ENCODE data around the gene SPSB4.
A peak's percentile ranks its signal among the peaks of the same experiment; 100 is the strongest.

The SPSB4 gene

DNA sequence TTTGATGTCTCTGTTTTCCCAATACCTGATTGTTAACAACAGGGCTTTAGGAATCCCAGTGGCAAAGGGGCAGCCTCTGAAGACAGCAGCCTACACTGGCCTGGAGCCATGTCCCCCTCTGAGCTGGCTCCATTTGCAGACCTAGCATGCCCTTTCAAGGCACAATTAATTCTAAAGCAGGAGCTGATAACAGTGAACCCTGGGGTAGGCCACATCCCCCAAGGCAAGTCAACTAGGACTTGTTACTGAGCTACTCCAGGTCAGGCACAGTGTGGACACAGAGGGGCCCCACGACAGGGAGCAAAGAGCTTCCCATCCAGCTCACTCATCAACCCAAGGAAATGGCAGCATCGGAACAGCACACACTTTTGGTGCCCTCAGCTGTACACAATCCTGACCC, 51.9 kb downstream of the SPSB4 start:
- Histone ChIP-seq H2BK12ac (ENCODE audit: low read length) (no peak overlapping the region), H3K27ac (replicated peaks; ENCODE audit: low read length) (no peak overlapping the region)
- WGBS, 2 donors (ENCODE audit: extremely low coverage in 2 of 2, insufficient read length in 2 of 2, insufficient replicate concordance in 1 of 2), result no CpG with 5 or more reads among the region's 2 CpGs

DNA sequence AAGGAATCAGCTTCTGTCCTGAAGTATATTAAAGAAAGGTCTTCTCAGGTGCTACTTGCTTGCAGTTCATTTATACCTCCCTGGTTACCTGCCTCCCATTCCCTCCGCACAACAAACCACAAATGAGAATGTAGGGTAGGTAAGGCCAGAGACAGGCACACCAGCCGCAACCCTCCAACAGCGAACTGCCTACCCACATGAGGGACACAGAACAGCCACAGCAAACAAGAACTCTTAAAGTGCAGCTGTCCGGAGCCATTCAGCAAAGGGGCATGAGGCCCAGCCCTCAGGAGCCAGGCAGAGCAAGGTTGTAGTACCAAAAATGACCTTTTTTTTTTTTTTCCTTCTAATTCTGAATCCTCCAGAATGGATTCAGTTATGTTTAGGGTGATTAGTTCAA, 52.4 kb downstream of the SPSB4 start:
- peaks cover 2% of the 10 kb centered on the region for H3K79me1 ChIP-seq (ENCODE audit: low read depth, low read length)
- H4K91ac ChIP-seq (ENCODE audit: low read depth, low read length, poor library complexity), result no peak overlapping the region
- no peak overlapping the region for H2AFZ ChIP-seq (ENCODE audit: low read length)
- no peak overlapping the region for H3K9ac ChIP-seq (ENCODE audit: low read depth, low read length, poor library complexity)
- H3K4ac ChIP-seq (ENCODE audit: low read length), result no peak overlapping the region
- DNase-seq (ENCODE audit: low spot score), result no peak
- H3K36me3 ChIP-seq (replicated peaks in 1 of 2; ENCODE audit: control insufficient read depth in 2 of 2, insufficient read depth in 2 of 2, low read length in 2 of 2), result peaks cover 0 to 87% of the 10 kb centered on the region in 2 donors
- no CpG with 5 or more reads among the region's 4 CpGs for WGBS, 2 donors (ENCODE audit: extremely low coverage in 2 of 2, insufficient read length in 2 of 2, insufficient replicate concordance in 1 of 2)
- no peak overlapping the region for H3K18ac ChIP-seq (ENCODE audit: low read length)
- no peak overlapping the region for H3K4me2 ChIP-seq (ENCODE audit: insufficient read depth, low read length, poor library complexity, severe bottlenecking)
- no peak overlapping the region for H2BK12ac ChIP-seq (ENCODE audit: low read length)
- H2BK15ac ChIP-seq (ENCODE audit: low read length), result no peak overlapping the region
- no peak overlapping the region for H2BK5ac ChIP-seq (ENCODE audit: low read length)
- H3K4me3 ChIP-seq (ENCODE audit: low read length in 2 of 2), result no peak overlapping the region
- H3K27ac ChIP-seq (replicated peaks; ENCODE audit: low read length), result no peak overlapping the region
- H3K9me3 ChIP-seq (replicated peaks in 1 of 2; ENCODE audit: control insufficient read depth in 2 of 2, insufficient read depth in 1 of 2, low read depth in 1 of 2, low read length in 2 of 2), result peaks cover 0 to 26% of the 10 kb centered on the region in 2 donors
- H3K14ac ChIP-seq (ENCODE audit: low read length), result no peak overlapping the region
- no peak overlapping the region for H2AK5ac ChIP-seq (ENCODE audit: low read depth, low read length)
- no peaks in the 10 kb centered on the region for H3K27me3 ChIP-seq (ENCODE audit: control insufficient read depth in 3 of 3, insufficient read depth in 3 of 3, low read depth in 1 of 3, low read length in 3 of 3)
- no peak overlapping the region for H3K23ac ChIP-seq (ENCODE audit: low read depth, low read length, poor library complexity)
- H3K4me1 ChIP-seq (ENCODE audit: control insufficient read depth in 2 of 2, insufficient read depth in 1 of 2, low read depth in 1 of 2, low read length in 2 of 2), result peaks cover 19 to 21% of the 10 kb centered on the region in 2 donors
- H2BK120ac ChIP-seq (ENCODE audit: low read depth, low read length), result no peak overlapping the region
- H4K8ac ChIP-seq (ENCODE audit: low read depth, low read length), result no peak overlapping the region

More for the DNA sequence above, 51.9 kb downstream of the SPSB4 start:
- no peak overlapping the region for H3K4ac ChIP-seq (ENCODE audit: low read length)
- no peak overlapping the region for H2BK5ac ChIP-seq (ENCODE audit: low read length)
- peaks cover 0 to 86% of the 10 kb centered on the region in 2 donors for H3K36me3 ChIP-seq (replicated peaks in 1 of 2; ENCODE audit: control insufficient read depth in 2 of 2, insufficient read depth in 2 of 2, low read length in 2 of 2)
- no peak overlapping the region for H2BK15ac ChIP-seq (ENCODE audit: low read length)
- no peak overlapping the region for H2BK120ac ChIP-seq (ENCODE audit: low read depth, low read length)
- no peak overlapping the region for H3K14ac ChIP-seq (ENCODE audit: low read length)
- no peak overlapping the region for H2AFZ ChIP-seq (ENCODE audit: low read length)
- no peak overlapping the region for H3K18ac ChIP-seq (ENCODE audit: low read length)
- H3K23ac ChIP-seq (ENCODE audit: low read depth, low read length, poor library complexity), result no peak overlapping the region
- peak overlapping the region; percentile 11 for H2AK5ac ChIP-seq (ENCODE audit: low read depth, low read length)
- peaks cover 0 to 29% of the 10 kb centered on the region in 2 donors for H3K9me3 ChIP-seq (replicated peaks in 1 of 2; ENCODE audit: control insufficient read depth in 2 of 2, insufficient read depth in 1 of 2, low read depth in 1 of 2, low read length in 2 of 2)
- no peak overlapping the region for H3K4me2 ChIP-seq (ENCODE audit: insufficient read depth, low read length, poor library complexity, severe bottlenecking)
- peaks cover 19 to 21% of the 10 kb centered on the region in 2 donors for H3K4me1 ChIP-seq (ENCODE audit: control insufficient read depth in 2 of 2, insufficient read depth in 1 of 2, low read depth in 1 of 2, low read length in 2 of 2)
- no peak overlapping the region for H4K8ac ChIP-seq (ENCODE audit: low read depth, low read length)
- H3K27me3 ChIP-seq (ENCODE audit: control insufficient read depth in 3 of 3, insufficient read depth in 3 of 3, low read depth in 1 of 3, low read length in 3 of 3), result no peaks in the 10 kb centered on the region
- peaks cover 2% of the 10 kb centered on the region for H3K79me1 ChIP-seq (ENCODE audit: low read depth, low read length)
- no peak overlapping the region for H3K4me3 ChIP-seq (ENCODE audit: low read length in 2 of 2)
- peak overlapping the region; percentile 17 for H3K9ac ChIP-seq (ENCODE audit: low read depth, low read length, poor library complexity)
- DNase-seq (ENCODE audit: low spot score), result no peak
- H4K91ac ChIP-seq (ENCODE audit: low read depth, low read length, poor library complexity), result no peak overlapping the region

DNA sequence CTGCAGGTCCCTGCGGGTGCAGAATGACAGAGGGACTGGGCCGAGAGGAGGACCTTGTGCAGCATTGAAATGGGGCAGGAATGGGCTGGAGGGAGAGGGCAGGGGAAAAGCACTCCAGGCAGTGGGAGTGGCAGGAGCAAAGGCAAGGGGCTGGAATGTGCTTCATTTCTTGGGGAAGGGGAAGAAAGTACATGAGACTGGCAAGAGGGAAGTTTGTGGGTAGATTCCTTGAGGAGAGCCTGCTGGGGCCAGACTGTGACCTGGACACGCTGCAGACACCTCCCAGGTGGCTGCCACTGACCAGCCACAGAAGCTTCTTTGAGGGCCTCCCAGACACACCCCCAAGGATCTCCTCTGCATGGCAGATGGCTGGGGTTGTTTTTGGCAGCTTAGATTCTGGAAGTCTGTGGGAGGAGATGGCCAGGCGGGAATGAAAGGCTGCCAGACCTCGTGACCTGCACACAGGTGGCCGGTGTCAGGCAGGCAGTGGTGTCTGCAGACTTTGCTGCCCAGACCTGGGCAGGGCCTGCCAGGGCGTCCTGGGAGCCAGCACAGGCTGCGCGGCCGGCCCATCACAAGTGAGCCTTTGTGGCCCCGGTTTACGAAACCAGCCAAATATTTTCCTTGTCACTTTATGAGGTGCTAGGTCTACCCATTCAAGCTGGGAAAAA, 53.1 kb downstream of the SPSB4 start:
- no peak for DNase-seq (ENCODE audit: low spot score)

DNA sequence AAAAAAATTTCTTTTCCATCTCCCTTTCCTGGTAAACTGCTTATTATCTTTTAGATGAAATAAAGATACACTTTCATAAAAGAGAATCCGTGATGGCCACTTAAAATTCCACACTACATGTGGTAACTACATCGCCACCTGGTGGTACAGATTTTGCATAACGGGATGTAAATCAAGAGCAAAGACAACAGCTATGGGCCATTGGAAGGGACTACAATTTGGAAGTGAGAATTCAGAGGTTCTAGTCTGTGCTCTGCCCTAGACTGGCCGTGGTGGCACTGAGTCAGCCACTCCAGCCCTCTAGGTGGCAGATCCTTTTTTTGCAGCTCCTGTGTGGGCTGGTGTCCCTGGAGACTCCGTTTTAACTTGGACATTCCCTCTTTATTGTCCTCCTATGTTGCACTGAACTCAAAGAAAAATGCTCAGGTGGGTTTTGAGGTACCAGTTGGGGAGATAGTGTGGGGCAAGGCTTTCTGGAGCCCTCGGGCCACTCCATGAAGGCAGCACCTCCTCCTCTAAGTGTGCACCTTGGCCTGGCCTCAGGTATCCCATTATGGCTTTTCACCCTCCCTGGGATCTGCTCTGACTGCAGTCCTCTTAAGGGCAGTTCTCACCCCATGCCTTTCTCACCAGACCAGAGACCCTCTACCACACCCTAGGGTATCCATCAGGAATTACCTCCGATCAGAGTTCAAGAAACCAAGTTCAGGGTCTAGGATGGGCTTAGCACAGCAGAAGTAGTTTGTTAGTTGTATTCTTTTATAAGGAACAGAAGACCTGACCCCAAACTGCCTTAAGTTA, 54.9 kb downstream of the SPSB4 start:
- no peak overlapping the region for H2BK12ac ChIP-seq (ENCODE audit: low read length)
- no peak overlapping the region for H4K91ac ChIP-seq (ENCODE audit: low read depth, low read length, poor library complexity)
- no peak overlapping the region for H3K14ac ChIP-seq (ENCODE audit: low read length)
- no peak overlapping the region for H3K18ac ChIP-seq (ENCODE audit: low read length)
- H3K36me3 ChIP-seq (replicated peaks in 1 of 2; ENCODE audit: control insufficient read depth in 2 of 2, insufficient read depth in 2 of 2, low read length in 2 of 2), result peaks cover 0 to 88% of the 10 kb centered on the region in 2 donors
- no peak overlapping the region for H2AK5ac ChIP-seq (ENCODE audit: low read depth, low read length)
- peaks cover 7 to 28% of the 10 kb centered on the region in 2 donors for H3K9me3 ChIP-seq (replicated peaks in 1 of 2; ENCODE audit: control insufficient read depth in 2 of 2, insufficient read depth in 1 of 2, low read depth in 1 of 2, low read length in 2 of 2)
- H3K4ac ChIP-seq (ENCODE audit: low read length), result no peak overlapping the region
- no peaks in the 10 kb centered on the region for H3K27me3 ChIP-seq (ENCODE audit: control insufficient read depth in 3 of 3, insufficient read depth in 3 of 3, low read depth in 1 of 3, low read length in 3 of 3)
- no peak overlapping the region for H3K4me2 ChIP-seq (ENCODE audit: insufficient read depth, low read length, poor library complexity, severe bottlenecking)
- no peak overlapping the region for H2BK120ac ChIP-seq (ENCODE audit: low read depth, low read length)
- H3K4me3 ChIP-seq (ENCODE audit: low read length in 2 of 2), result no peak overlapping the region
- DNase-seq (ENCODE audit: low spot score), result peak; percentile 80
- H2BK5ac ChIP-seq (ENCODE audit: low read length), result no peak overlapping the region
- H4K8ac ChIP-seq (ENCODE audit: low read depth, low read length), result no peak overlapping the region
- H2AFZ ChIP-seq (ENCODE audit: low read length), result no peak overlapping the region
- no peak overlapping the region for H2BK15ac ChIP-seq (ENCODE audit: low read length)
- no peak overlapping the region for H3K9ac ChIP-seq (ENCODE audit: low read depth, low read length, poor library complexity)
- peaks cover 19 to 21% of the 10 kb centered on the region in 2 donors for H3K4me1 ChIP-seq (ENCODE audit: control insufficient read depth in 2 of 2, insufficient read depth in 1 of 2, low read depth in 1 of 2, low read length in 2 of 2)
- peaks cover 2% of the 10 kb centered on the region for H3K79me1 ChIP-seq (ENCODE audit: low read depth, low read length)
- no peak overlapping the region for H3K27ac ChIP-seq (replicated peaks; ENCODE audit: low read length)
- H3K23ac ChIP-seq (ENCODE audit: low read depth, low read length, poor library complexity), result no peak overlapping the region
- no CpG with 5 or more reads among the region's 7 CpGs for WGBS, 2 donors (ENCODE audit: extremely low coverage in 2 of 2, insufficient read length in 2 of 2, insufficient replicate concordance in 1 of 2)

More for the DNA sequence above, 53.1 kb downstream of the SPSB4 start:
- no peaks in the 10 kb centered on the region for H3K27me3 ChIP-seq (ENCODE audit: control insufficient read depth in 3 of 3, insufficient read depth in 3 of 3, low read depth in 1 of 3, low read length in 3 of 3)
- H2AK5ac ChIP-seq (ENCODE audit: low read depth, low read length), result peak overlapping the region; percentile 1
- peak overlapping the region; percentile 18 for H3K4me2 ChIP-seq (ENCODE audit: insufficient read depth, low read length, poor library complexity, severe bottlenecking)
- no peak overlapping the region for H2BK5ac ChIP-seq (ENCODE audit: low read length)
- no CpG with 5 or more reads among the region's 12 CpGs for WGBS, 2 donors (ENCODE audit: extremely low coverage in 2 of 2, insufficient read length in 2 of 2, insufficient replicate concordance in 1 of 2)
- peaks cover 0 to 88% of the 10 kb centered on the region in 2 donors for H3K36me3 ChIP-seq (replicated peaks in 1 of 2; ENCODE audit: control insufficient read depth in 2 of 2, insufficient read depth in 2 of 2, low read length in 2 of 2)
- no peak overlapping the region for H2AFZ ChIP-seq (ENCODE audit: low read length)
- H2BK15ac ChIP-seq (ENCODE audit: low read length), result no peak overlapping the region
- H3K4ac ChIP-seq (ENCODE audit: low read length), result no peak overlapping the region
- no peak overlapping the region for H2BK12ac ChIP-seq (ENCODE audit: low read length)
- H3K9ac ChIP-seq (ENCODE audit: low read depth, low read length, poor library complexity), result peak overlapping the region; percentile 54
- H3K14ac ChIP-seq (ENCODE audit: low read length), result no peak overlapping the region
- peaks cover 2% of the 10 kb centered on the region for H3K79me1 ChIP-seq (ENCODE audit: low read depth, low read length)
- peaks cover 19 to 21% of the 10 kb centered on the region in 2 donors for H3K4me1 ChIP-seq (ENCODE audit: control insufficient read depth in 2 of 2, insufficient read depth in 1 of 2, low read depth in 1 of 2, low read length in 2 of 2)
- no peak overlapping the region for H4K91ac ChIP-seq (ENCODE audit: low read depth, low read length, poor library complexity)
- no peak overlapping the region for H3K23ac ChIP-seq (ENCODE audit: low read depth, low read length, poor library complexity)
- H3K9me3 ChIP-seq (replicated peaks in 1 of 2; ENCODE audit: control insufficient read depth in 2 of 2, insufficient read depth in 1 of 2, low read depth in 1 of 2, low read length in 2 of 2), result peaks cover 0 to 28% of the 10 kb centered on the region in 2 donors
- H3K18ac ChIP-seq (ENCODE audit: low read length), result peak overlapping the region; percentile 54
- no peak overlapping the region for H3K27ac ChIP-seq (replicated peaks; ENCODE audit: low read length)
- H2BK120ac ChIP-seq (ENCODE audit: low read depth, low read length), result no peak overlapping the region
- H3K4me3 ChIP-seq (ENCODE audit: low read length in 2 of 2), result no peak overlapping the region
- no peak overlapping the region for H4K8ac ChIP-seq (ENCODE audit: low read depth, low read length)

Measured in neuronal stem cell (in vitro differentiated cells).